GM19328 (cell line): ENCODE measurements around the gene FAM135A.
"Not testable (repeated sequence)": the region's sequence is repeated elsewhere in the genome, so short reads cannot be mapped to it uniquely, and the experiment has no call there.

ENCODE experiments used
- ATAC-seq: cut with Tn5 transposase; IDR thresholded peaks from one replicate; pipeline ENCODE4 v1.9.1; 2021; ENCODE audit warnings: mild to moderate bottlenecking, moderate library complexity; ENCODE audit not compliant: unreplicated experiment

FAM135A gene

DNA sequence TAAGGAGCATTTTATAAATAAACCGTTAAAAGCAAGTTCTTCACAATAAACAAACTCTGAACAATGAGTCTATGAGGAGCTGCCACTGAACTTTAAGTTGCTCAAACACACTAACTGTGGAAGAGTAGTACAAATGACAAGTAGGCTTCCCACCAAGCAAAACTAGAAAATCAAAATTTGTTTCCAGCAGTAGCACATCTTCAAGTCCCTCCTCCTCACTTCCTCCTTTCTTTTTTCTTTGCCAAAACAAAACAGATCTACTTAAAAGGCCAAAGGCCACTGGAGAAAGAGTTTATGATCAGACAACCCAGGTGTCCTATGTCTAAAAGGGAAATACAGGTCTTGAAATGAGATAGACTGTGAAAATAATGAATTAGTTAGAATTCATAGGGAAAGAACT, 17.1 kb upstream of the FAM135A start:
- no peak for ATAC-seq

- ATAC-seq: no peak
Observed at GRCh38 chr6:70396796-70397729, 16.2 kb upstream of the FAM135A start.

- no peak for ATAC-seq
Observed at GRCh38 chr6:70398783-70399728, 14.3 kb upstream of the FAM135A start.

GRCh38 chr6:70404658-70405057, 8.7 kb upstream of the FAM135A start:
- no peak for ATAC-seq

DNA sequence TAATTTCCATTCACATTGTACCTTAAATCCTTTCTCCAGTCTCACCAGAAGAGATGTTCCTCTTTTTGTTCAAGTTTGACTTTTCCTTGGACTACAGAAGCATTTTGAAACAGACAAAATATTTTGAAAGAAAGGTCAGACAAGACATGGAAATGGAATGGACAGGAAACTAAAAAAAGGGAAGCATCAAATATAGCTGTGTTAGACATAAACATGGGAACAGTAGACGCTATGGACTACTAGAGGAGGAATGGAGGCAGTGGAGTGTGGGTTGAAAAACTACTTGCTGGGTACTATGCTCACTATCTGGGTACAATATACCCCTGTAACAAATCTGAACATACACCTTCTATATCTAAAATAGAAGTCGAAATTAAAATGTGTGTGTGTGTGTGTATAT, 4.1 kb upstream of the FAM135A start:
- ATAC-seq: no peak

DNA sequence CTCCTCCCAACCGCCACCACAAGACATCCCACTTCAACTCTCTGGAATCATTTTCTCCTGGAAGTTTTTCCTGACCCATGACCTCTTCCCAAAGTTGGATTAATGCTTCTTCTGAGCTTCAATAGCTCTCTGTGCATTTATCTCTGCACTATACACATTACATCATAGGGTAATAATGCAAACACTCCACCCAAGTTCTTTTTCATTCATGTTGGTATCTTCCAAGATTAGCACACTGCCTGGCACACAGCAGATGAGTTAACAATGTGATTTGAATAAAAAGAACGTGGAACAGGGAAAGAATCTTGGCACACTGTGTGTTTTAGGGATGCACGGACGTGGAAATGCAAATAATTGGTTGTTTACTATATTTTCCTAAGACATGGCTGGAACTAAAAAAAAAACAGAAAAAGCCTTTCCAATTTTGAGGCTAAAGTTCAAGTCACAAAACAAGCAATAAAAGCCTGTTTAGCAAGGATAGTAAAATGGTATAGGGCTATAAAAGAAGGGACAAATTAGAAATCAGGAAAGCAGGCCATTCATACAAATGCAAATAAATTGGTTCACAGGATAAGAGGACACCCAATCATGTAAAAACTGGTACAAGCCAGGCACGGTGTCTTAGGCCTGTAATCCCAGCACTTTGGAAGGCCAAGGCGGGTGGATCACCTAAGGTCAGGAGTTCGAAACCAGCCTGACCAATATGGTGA, 1.6 kb upstream of the FAM135A start:
- no peak for ATAC-seq

GRCh38 chr6:70412252-70413113, 825 bp upstream of the FAM135A start:
- peak; percentile 22 for ATAC-seq

GRCh38 chr6:70413992-70414494, 735 bp downstream of the FAM135A start:
- ATAC-seq: no peak

- no peak for ATAC-seq
Observed at GRCh38 chr6:70414813-70415212, 1.5 kb downstream of the FAM135A start.

DNA sequence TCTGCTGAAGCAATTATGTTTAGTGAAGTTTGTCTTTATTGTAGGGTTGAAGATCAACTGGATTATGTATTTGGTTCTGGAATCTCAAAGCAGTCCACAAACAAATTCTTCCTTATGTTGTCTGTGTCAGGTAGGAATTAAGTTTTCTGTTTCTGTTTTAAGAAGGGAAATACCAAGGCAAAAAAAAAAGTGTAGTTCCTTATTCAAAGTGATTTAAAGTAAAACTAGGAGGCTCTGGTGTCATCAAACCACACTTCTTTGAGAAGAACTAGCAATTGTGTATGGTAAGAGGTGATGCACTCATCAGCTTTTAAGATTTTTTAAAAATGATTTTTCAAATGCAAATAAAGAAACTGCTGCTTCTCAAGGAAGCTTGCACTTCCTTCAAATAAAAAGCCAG, 1.9 kb downstream of the FAM135A start:
- ATAC-seq: no peak

DNA sequence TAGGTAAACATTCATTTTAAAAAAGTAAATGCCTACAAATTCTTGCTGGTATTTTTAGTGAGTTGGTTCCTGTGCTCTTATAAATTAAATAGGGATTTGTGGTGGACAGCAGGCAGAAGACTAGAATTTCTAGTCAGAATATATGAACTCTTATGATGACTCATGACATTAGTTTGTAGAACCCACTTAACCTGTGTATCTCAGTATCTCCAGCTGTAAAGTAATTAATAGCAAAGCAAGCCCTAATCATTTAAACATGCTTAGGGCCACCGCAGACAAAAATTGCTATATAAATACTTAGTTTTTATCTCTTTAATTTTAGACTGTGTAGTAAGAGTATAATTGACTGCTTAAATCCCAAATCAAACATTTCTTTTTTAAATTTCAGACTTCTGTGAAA, 2.4 kb downstream of the FAM135A start:
- ATAC-seq: no peak

- no peak for ATAC-seq
Observed at GRCh38 chr6:70421509-70421908, 8.2 kb downstream of the FAM135A start.

GRCh38 chr6:70423189-70424134, 10.2 kb downstream of the FAM135A start:
- no peak for ATAC-seq

DNA sequence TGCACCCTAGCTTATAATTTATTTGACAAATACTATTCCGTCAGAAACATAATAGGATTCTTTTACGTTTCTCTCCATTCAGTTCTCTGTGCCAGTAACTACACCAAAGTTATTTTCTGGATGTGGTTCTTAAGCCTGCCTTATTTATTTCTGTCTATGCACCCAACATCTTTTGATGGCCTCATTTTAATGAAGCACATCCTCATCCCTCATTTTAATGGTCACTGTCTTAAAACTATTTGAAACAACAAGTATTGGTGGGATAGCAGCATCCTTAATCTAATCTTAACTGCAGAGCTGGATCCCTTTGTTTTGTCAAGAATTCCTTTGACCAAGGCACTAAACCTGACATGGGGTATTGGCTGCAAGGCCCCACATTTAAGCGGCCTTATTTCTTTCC, 11.0 kb downstream of the FAM135A start:
- no peak for ATAC-seq

DNA sequence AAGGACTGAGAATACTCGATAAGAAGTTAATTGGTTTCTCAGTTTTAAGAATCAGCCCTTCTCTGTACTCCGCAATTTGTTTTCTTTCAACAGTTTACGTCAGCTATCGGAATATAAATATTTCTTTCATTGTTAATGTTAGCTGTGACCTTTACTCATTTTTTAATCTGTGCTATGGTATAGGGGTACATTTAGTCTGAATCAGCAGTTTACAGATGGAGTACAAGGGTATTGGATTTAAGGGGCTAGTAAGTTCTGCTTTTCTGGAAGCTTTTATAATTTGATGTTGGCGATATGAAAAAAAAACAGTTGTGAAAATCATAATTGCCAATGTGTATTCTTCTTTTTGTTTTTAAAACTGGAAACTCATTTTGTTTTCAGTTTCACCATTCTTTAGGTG, 23.0 kb downstream of the FAM135A start:
- no peak for ATAC-seq

- ATAC-seq: no peak
Observed at GRCh38 chr6:70445001-70445400, 31.7 kb downstream of the FAM135A start.

GRCh38 chr6:70447343-70448070, 34.2 kb downstream of the FAM135A start:
- ATAC-seq: not testable (repeated sequence)

GRCh38 chr6:70453899-70454298, 40.6 kb downstream of the FAM135A start:
- ATAC-seq: not testable (repeated sequence)
